HG03460 (cell line): ENCODE measurements around the gene PRX.
"Not testable (repeated sequence)": the region's sequence is repeated elsewhere in the genome, so short reads cannot be mapped to it uniquely, and the experiment has no call there.

Experiments used
- ATAC-seq: cut with Tn5 transposase; IDR thresholded peaks from one replicate; pipeline ENCODE4 v1.9.1; 2021; ENCODE audit not compliant: unreplicated experiment

The PRX gene

DNA sequence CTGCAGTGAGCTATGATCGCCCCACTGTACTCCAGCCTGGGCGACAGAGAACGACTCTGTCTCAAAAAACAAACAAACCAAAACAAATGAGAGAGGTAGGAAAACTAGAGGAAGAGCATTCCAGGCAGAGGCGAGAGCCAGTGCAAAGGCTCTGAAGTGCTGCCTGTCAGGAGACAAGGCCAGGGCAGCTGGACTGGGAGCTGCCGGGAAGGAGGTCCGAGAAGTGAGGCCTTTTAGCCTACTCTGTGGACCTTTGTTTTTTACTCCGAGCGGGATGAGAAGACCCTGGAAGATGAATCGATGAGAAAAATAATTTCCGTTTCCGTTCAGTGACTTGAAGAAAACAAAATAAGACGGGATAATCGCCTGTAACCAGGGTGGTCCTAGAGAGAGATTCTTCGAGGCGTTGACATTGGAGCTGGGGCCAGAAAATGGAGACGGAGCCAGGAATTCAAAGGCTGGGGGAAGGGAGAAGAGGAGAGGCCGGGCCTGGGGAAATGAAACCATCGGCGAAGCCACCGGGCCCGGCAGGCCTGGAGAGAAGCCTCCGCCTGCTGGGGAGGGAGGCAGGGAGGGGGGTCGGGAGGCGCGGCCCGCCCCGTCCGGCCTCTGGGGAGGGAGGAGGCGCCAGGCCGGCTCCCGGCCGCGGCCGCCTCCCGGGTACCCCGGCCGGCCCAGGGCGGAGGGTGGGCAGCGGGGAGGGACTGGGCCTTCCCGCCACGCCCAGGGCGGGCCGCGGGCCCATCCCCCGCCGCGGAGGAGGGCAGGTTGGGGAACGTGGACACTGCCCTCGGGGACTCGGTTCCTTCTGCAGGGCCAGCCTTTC is 20.4 kb upstream of the PRX start:
- no peak for ATAC-seq

DNA sequence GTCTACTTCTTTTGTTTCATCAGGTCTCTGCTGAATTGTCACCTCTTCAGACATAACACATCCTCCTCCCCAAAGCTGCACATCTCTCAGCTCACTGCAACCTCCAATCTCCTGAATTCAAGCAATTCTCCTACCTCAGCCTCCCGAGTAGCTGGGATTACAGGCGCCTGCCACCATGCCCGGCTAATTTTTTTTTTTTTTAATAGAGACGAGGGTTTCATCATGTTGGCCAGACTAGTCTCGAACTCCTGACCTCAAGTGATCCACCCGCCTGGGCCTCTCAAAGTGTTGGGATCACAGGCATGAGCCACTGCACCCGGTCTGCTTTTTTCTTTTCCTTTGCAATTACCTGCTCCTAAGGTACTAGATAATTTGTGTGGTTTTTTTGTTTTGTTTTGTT is 19.6 kb upstream of the PRX start:
- not testable (repeated sequence) for ATAC-seq

DNA sequence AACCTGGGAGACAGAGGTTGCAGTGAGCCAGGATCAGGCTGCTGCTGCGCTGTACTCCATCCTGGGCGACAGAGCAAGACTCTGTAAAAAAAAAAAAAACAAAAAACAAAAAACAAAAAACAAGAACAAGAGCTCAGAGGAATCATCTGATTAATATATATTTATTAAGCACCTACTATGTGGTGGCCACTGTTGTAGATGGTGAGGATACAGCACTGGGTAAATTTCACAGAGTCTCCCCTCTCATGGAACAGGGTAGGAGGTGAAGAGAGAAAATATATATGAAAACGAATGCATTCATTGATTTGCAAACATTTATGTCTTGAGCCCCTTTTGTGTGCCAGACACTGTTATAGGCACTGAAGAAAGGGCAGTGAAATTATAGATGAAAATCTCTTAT is 18.5 kb upstream of the PRX start:
- ATAC-seq, result no peak

DNA sequence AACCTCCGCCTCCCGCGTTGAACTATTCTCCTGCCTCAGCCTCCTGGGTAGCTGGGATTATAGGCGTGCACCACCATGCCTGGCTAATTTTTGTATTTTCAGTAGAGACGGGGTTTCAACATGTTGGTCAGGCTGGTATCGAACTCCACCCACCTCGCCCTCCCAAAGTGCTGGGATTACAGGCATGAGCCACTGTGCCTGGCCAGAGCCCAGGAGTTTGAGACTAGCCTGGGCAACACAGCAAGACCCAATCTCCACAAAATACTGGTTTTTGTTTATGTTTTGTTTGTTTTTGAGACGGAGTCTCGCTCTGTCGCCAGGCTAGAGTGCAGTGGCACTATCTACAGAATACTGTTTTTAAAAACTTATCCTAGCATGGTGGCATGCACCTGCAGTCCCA is 17.1 kb upstream of the PRX start:
- not testable (repeated sequence) for ATAC-seq

DNA sequence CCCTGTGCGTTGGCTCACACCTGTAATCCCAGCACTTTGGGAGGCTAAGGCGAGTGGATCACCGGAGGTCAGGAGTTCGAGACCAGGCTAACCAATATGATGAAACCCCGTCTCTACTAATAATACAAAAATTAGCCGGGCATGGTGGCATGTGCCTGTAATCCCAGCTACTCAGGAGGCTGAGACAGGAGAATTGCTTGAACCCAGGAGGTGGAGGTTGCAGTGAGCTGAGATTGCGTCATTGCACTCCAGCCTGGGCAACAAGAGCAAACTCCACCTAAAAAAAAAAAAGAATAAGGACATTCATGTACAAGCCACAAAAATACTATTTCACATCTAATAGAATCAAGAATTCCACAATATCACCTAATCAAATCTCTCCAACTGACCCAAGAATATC is 15.0 kb upstream of the PRX start:
- ATAC-seq, result not testable (repeated sequence)

DNA sequence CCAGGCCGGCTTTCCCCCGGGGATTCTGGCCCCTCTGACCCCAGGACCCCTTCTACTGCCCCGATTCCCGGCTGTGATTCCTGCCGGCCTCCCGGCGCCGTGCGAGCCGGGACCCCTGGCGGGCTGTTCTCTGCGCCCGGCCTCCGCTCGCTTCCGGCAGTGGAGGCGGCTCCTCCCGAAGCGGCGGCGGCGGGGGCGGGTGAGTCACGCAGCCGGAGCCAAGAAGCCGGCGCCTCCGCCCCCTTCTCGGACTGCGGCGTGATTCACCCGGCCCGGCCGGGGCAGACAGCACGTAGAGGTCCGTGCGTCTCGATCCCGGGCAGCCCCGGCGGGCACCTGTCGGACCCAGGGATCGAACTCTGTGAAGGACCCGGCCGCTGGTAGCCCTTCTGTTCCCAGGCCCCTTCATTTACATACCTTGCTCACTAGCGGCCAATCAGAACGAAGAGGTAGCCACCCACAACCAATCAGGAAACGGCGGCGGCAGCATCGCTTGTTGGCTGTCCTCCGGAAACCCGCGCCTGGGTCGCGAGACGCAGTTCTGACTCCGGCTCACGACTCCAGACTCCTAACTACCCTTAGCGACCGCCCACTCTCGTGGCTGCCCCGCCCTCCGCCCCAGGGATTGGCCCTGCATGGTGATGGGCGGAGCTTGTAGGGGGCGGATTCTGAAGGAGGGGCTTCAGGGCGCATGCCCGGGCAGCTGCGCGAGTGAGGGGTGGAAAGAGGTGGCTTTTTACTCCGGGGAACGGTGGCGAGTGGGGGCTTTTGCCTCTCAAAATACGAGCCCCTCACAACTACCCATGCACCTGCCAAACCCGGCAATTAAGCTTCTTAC is 12.5 kb upstream of the PRX start, which contains the start of gene SERTAD1:
TSS of gene SERTAD1 (minus strand) at position 543 of the 838 bp plus-strand sequence. CDS start 2,446 bp downstream, outside the sequence.
- peak; percentile 72 for ATAC-seq

DNA sequence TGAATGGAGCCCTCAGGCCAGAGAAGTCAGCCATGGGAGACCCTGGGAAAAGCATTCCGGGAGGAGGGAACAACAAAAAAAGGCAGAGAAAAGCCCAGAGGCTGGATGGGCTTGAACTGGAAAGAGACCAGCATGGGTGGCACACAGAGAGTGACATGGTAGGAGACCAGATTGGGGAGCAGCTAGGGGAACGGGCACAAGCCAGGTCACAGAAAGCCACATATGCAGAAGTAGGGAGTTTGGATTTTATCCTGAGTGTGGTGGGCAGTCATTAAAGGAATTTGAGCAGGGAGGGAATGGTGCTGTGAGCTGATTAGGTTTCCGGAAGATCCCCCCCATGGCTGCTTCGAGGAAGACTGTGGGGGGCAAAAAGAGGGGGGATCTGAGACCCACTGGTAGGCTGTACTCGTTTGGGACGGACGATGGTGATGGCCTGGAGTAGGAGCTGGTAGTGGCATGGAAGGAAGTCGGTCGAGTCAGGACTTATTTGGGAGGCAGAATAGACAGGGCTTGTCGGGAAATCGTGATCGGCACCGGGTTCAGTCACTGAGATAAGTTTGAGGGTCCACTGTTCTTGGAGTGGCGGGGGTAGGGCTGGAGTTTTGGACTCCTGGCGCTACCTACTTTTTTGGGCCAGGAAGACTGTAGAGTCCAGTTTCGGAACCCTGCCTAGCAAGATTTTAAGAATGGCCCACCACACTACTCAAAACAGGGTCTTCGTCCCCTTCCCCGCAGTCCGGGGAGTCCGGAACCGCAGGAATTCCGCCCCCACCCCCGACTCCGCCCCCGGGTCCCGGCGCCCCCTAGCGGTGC is 11.7 kb upstream of the PRX start:
- ATAC-seq, result no peak

DNA sequence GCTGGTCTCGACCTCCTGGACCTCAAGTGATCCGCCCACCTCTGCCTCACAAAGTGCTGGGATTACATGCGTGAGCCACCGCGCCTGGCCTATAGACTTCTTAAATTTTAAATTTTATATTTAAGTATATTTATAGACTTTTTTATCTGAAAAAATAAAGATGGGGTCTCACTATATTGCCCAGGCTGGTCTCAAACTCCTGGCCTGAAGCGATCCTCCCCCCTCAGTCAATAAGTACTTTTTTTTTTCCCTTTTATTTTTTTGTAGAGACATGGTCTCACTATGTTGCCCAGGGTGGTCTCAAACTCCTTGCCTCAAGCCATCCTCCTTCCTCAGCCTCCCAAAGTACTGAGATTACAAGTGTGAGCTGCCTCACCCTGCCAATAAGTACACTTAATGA is 10.8 kb upstream of the PRX start:
- no peak for ATAC-seq

DNA sequence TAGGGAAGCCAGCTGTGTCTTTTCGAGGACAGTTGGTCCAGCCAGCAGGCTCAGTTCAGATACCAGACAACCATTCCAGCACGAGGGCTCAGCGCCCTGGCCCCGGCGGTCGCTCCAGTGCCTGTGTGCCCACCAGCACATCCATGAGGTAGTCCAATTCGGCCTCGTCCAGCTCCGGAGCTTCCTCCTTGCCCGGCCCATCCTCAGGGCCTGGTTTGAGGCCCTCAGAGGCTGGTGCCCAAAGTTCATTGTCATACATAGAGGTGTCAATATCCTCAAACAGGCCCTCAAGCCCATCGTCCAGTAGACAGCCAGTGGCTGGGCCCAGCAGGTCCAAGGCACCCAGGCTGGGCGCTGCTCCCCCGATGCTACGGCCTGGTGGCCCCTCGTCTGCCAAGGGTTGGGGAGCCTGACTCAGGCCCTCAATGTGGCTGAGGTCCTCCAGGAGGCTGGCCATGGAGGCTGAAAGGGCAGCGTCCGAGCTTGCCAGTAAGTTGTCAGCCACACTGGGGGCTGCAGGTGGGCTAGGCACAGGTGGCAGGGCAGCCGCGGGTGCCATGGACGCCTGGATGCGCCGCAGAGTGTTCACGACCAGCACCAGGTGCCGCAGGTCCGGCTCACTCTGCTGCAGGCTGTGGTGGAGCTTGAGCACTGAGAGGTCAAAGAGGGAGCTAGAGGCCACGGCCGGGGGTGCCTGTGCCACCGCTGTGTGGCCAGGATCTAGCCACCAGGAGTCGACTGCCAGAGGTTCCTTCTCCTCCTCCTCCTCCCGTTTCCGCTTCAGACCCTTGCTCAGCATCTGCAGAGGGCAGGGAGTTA is 9.8 kb upstream of the PRX start:
- no peak for ATAC-seq

DNA sequence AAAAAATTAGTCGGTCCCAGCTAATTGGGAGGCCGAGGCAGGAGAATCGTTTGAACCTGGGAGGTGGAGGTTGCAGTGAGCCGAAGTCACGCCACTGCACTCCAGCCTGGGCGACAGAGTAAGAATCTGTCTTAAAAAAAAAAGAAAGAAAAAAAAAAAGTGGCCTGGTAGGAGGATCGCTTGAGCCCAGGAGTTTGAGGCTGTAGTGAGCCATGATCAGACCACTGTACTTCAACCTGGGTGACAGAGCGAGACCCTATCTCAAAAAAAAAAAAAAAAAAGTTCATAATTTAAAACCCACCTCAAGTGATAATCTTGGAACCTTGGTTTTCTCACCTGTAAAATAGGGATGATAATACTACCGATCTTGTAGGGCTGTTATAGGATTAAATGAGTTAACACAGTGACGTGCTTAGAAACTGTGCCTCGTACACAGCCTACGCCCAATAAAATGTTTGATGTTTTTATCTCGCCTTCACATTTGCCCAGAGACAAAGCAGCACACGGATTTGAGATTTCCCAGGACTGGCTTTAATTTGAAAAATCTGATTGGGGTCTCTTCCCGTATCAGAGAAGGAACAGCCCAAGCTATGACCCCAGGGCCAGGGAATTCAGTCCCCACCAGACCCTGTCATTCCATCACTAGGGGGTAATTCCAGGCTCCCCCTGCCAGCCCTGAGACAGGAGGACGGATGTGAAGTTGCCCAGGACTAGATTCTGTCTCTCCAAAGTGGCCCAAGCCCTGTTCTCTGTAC is 9.0 kb upstream of the PRX start:
- no peak for ATAC-seq

DNA sequence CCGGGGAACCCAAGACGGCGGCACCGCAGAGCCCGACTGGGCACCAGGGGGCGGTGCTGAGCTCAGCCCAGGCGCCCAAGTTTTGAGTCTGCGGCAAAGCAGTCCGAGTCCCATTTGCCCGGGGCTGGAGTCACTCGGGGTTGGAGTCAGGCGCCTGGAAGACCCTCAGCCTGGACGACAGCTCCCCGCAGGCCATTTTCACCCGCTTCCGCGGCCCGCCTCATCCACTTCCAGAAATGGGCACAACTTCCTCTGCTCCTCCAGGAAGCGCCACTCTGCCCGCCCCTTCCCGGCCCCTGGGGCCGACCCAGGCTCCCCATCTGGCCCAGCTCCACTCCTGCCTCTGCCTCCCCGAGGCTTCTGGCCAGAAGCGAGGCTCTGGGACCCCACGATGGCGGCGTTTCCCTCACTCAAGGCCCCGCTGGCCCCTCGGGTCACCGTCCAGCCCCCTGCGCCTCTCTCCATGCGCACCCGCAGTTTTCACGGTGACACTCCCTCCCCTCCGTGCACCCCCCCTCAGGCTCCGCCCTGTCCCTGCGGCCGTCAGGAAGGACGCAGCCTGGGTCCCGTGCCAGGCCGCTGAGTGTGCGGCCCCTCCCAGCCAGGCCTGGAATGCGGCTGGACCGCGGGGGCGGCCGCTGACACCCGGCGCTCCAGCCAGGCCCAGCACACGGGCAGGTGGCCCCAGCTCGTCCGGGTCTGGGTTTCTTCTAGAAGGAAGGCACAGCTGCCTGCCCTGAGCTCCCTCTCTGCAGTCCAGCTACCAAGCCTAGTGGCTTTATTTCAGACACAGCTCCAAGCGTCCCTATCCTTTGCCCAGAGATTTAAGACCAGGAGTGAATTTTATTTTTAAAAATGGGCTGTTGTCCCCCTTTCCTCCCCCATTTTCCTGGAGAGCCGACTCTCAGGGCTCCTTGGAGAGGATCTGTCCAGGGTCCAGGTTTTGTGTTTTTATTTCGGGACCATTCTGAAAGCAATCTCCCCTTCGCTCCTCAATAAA is 7.9 kb upstream of the PRX start:
- peak; percentile 32 for ATAC-seq

DNA sequence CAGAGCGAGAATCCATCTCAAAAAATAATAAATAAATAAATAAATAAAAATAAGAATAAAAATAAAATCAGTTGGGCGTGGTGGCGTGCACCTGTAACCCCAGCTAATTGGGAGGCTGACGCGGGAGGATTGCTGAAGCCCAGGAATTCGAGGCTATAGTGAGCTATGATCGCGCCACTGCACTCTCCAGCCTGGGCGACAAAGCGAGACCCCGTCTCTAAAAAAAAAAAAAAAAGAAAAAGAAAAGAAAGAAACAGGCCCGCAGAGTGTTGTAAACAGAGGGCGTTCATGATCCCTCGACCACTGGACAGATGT is 7.2 kb upstream of the PRX start:
- no peak for ATAC-seq

DNA sequence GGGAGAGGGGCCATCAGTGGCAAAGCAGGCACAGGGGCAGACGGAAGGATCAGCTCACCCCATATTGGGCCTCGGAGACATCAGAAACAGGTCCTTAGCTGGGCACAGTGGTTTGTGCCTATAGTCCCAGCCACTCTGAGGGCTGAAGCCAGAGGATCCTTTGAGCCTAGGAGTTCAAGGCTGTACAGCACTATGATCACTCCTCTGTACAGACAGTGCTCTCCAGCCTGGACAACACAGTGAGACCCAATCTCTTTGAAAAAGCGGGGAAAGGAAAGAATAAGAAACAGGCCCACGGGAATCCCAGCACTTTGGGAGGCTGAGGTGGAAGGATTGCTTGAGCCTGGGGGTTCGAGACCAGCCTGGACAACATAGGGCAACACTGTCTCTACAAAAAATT is 6.6 kb upstream of the PRX start:
- no peak for ATAC-seq

DNA sequence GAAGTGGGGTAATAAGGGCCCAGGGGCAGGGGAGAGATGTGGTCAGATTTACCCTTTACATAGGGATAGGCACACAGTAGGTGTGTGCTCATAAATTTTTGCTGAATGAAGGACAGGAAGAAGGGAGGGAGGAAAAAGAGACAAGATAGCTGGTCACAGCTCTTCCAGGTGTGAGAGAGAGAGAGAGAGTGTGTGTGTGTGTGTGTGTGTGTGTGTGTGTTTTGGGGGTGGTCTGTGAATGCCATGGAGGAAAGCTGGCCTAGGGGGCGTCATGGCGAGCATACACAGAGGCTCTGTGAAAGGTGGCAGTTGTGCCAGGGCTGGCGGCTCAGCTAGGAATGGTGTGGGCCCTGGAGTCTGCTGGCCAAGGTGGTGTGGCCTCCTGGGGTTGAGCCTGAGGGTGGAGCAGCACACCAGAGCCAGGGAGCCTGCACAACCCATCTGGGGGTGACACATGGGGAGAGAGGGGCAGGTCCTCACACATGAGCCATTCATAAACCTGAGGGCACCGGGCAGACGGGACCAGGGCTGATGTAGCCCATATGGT is 6.0 kb upstream of the PRX start:
- ATAC-seq, result no peak

DNA sequence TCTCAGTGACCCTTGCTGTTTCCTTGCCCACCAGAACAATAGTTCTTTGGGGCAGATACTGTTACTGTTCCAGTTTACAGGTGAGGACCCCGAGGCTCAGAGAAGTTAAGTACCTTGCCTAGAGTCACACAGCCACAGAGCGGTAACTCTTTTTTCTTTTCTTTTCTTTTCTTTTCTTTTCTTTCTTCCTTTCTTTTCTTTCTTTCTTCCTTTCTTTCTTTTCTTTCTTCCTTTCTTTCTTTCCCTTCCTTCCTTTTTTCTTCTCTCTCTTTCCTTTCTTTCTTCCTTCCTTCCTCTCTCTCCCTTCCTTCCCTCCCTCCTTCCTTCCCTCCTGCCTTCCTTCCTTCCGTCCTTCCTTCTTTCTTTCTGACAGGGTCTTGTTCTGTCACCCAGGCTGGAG is 4.9 kb upstream of the PRX start:
- ATAC-seq, result no peak

DNA sequence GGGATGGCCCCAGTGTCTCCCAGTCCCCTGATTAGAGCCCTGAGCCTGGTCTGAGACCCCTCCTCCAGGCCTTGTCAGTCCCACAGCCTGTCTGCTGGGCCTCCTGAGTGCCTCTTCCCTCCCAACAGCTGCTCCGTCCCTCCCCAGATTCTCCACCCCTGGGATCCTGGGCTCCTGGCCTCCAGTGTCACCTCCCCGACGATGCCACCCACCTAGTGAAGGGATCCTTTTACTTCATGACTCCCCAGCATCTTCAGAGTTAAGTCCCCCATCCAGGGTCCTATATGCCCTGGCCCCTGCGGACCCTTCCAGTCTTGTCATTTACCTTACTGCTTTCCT is 4.4 kb upstream of the PRX start:
- ATAC-seq, result no peak

DNA sequence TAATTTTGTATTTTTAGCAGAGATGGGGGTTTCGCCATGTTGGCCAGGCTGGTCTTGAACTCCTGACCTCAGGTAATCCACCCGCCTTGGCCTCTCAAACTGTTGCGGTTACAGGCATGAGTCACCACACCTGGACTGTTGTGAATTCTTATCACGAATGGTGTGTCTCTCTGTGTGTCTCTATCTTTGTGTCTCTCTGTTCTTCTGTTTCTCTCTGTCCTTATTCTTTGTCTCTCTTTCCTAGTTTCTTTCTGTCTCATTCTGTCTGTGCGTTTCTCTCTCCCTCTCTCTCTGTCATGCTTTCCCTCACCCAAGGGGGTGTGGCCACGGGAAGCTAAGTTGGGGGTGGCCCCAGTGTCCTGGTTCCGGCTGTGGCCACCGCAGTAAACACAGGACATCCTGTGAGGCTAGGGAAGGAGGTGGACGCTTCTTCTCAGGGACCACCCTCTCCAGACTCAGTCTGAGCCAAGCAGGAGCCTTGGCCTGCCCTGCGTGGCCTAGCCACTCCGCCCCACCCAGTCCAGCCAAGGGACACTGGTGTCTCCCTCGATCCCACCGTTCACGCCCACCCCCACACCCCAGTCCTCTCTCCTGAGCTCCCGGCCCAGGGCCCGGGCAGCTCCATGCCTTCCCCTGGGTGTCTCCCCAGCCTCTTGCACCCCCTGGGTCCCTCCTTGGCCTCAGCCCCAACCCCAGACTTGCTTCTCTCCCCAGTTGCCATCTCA is 3.9 kb upstream of the PRX start:
- ATAC-seq, result no peak

DNA sequence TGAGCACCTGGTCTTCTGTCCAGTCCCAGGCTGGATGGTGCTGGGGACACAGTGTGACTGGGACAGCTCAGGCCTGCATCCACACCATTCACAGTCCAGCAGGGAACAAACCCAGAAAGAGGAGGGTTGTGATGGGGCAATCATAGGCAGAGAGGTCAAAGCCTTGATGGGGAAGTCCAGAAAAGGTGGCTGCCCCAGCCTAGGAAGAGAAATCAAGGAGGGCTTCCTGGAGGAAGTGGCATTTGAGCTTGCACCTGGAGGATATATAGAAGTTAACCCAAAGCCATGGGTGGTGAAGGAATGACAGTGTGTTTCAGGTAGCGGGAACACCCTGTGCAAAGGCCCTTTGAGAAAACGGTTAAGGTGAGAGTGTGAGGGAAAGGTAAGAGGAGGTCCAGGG is 2.6 kb upstream of the PRX start:
- ATAC-seq, result no peak
